Measurements from ENCODE around the gene UTP11.

Gene UTP11

DNA sequence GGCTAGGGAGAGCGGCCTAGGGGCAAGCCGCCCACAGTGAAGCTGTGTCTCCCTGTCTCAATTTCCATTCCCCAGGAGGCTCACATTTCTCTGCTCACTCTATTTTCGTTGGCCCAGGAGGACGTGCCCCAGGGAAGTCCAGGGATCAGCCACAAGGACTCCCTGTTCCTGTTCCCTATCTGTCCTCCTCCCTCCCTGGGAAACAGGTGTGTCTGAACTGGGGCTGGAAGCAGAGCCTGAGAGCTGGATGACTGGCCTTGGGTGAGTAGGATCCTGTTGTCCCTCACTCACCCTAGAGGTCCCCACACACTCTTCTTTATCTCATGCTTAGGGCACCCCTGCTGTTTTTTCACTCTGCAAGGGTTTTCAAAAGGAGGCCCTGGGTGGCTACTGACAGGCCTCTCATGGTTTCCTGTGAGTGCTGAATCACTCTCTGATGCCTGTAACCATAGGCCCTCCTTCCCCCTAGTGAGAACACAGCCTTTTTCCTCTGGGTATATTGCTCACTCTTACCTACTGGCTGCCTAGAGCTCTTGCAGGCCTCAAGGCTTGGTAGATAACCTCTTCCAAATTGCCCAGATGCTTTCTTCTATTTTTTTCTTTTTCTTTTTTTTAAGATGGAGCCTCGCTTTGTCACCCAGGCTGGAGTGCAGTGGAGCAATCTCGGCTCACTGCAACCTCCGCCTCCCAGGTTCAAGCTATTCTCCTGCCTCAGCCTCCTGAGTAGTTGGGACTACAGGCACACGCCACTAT is 3.3 kb upstream of the UTP11 start:
- H3K27ac ChIP-seq (ENCODE audit: low read depth, low read length), result peak overlapping the region; percentile 45
- H3K79me1 ChIP-seq (ENCODE audit: low read length), result peaks cover 22% of the 10 kb centered on the region
- H2AFZ ChIP-seq (ENCODE audit: insufficient read depth, low read length, poor library complexity), result no peak overlapping the region
- no peak overlapping the region for H3K18ac ChIP-seq (ENCODE audit: low read length)
- H3K4me2 ChIP-seq (ENCODE audit: low read length), result no peak overlapping the region
- H3K23ac ChIP-seq (ENCODE audit: low read length), result no peak overlapping the region
- peak overlapping the region; percentile 24 for H3K14ac ChIP-seq (ENCODE audit: low read length)
- no peak overlapping the region for H2BK120ac ChIP-seq (ENCODE audit: insufficient read depth, low read length, poor library complexity)
- H3K4ac ChIP-seq (ENCODE audit: low read depth, low read length), result no peak overlapping the region
- H3K4me1 ChIP-seq (ENCODE audit: control insufficient read depth in 1 of 2, insufficient read depth in 2 of 2, low read length in 2 of 2), result peaks cover 7 to 19% of the 10 kb centered on the region in 2 experiments
- no peaks in the 10 kb centered on the region for H3K9me3 ChIP-seq (ENCODE audit: insufficient read depth, low read depth, low read length)
- H2BK12ac ChIP-seq (ENCODE audit: low read length), result peak overlapping the region; percentile 46
- H4K12ac ChIP-seq (ENCODE audit: low read depth, low read length), result peak overlapping the region; percentile 23
- no peaks in the 10 kb centered on the region for H3K36me3 ChIP-seq (ENCODE audit: control insufficient read depth in 1 of 2, insufficient read depth in 2 of 2, low read length in 2 of 2)
- H3K27me3 ChIP-seq (ENCODE audit: insufficient read depth, low read length), result no peaks in the 10 kb centered on the region
- H2BK5ac ChIP-seq (ENCODE audit: low read depth, low read length, poor library complexity), result peak overlapping the region; percentile 1
- H3K4me3 ChIP-seq (ENCODE audit: low read depth, low read length), result no peak overlapping the region
- peak overlapping the region; percentile 45 for H4K91ac ChIP-seq (ENCODE audit: low read depth, low read length)
- H2AK5ac ChIP-seq (ENCODE audit: low read length), result no peak overlapping the region
- peak overlapping the region; percentile 26 for H4K8ac ChIP-seq (ENCODE audit: low read depth, low read length)
- DNase-seq, result no peak
- peaks cover 16% of the 10 kb centered on the region for H3K79me2 ChIP-seq (ENCODE audit: control insufficient read depth, insufficient read depth, low read length, poor library complexity)
- no peak overlapping the region for H3K9ac ChIP-seq (ENCODE audit: low read length)
- no CpG with 5 or more reads among the region's 8 CpGs for WGBS (ENCODE audit: extremely low coverage, insufficient coverage, insufficient read length)

DNA sequence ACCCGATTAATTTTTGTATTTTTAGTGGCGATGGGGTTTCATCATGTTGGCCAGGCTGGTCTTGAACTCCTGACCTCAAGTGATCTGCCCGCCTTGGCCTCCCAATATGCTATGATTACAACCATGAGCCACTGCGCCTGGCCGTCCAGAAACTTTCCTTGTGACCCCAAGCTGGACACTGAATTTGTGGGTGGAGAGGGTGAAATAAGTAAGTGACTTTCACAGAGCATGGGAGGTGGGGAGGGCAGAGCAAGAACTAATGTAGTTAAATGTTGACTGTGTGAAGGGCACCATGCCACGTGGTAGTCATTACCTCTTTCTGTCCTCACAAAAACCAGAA is 2.7 kb upstream of the UTP11 start:
- no CpG with 5 or more reads among the region's 6 CpGs for WGBS (ENCODE audit: extremely low coverage, insufficient coverage, insufficient read length)
- Histone ChIP-seq H3K36me3 (ENCODE audit: control insufficient read depth in 1 of 2, insufficient read depth in 2 of 2, low read length in 2 of 2) (no peaks in the 10 kb centered on the region), H2BK120ac (ENCODE audit: insufficient read depth, low read length, poor library complexity) (no peak overlapping the region), H3K4me2 (ENCODE audit: low read length) (no peak overlapping the region), H3K9me3 (ENCODE audit: insufficient read depth, low read depth, low read length) (no peaks in the 10 kb centered on the region), H2BK12ac (ENCODE audit: low read length) (peak overlapping the region; percentile 61), H3K27ac (ENCODE audit: low read depth, low read length) (no peak overlapping the region), H3K4ac (ENCODE audit: low read depth, low read length) (no peak overlapping the region), H3K27me3 (ENCODE audit: insufficient read depth, low read length) (no peaks in the 10 kb centered on the region), H2AFZ (ENCODE audit: insufficient read depth, low read length, poor library complexity) (no peak overlapping the region), H2BK5ac (ENCODE audit: low read depth, low read length, poor library complexity) (no peak overlapping the region), H4K8ac (ENCODE audit: low read depth, low read length) (no peak overlapping the region), H2AK5ac (ENCODE audit: low read length) (no peak overlapping the region), H4K12ac (ENCODE audit: low read depth, low read length) (no peak overlapping the region), H3K14ac (ENCODE audit: low read length) (no peak overlapping the region), H3K79me1 (ENCODE audit: low read length) (peaks cover 17% of the 10 kb centered on the region), H3K9ac (ENCODE audit: low read length) (no peak overlapping the region), H3K23ac (ENCODE audit: low read length) (no peak overlapping the region), H3K79me2 (ENCODE audit: control insufficient read depth, insufficient read depth, low read length, poor library complexity) (peaks cover 11% of the 10 kb centered on the region), H3K4me3 (ENCODE audit: low read depth, low read length) (no peak overlapping the region), H3K18ac (ENCODE audit: low read length) (no peak overlapping the region), H4K91ac (ENCODE audit: low read depth, low read length) (no peak overlapping the region), H3K4me1 (ENCODE audit: control insufficient read depth in 1 of 2, insufficient read depth in 2 of 2, low read length in 2 of 2) (peaks cover 7 to 17% of the 10 kb centered on the region in 2 experiments)
- no peak for DNase-seq

- H3K9me3 ChIP-seq (ENCODE audit: insufficient read depth, low read depth, low read length), result no peaks in the 10 kb centered on the region
- peak overlapping the region; percentile 61 for H3K4me2 ChIP-seq (ENCODE audit: low read length)
- H2BK12ac ChIP-seq (ENCODE audit: low read length), result no peak overlapping the region
- no peak overlapping the region for H2AFZ ChIP-seq (ENCODE audit: insufficient read depth, low read length, poor library complexity)
- no peaks in the 10 kb centered on the region for H3K27me3 ChIP-seq (ENCODE audit: insufficient read depth, low read length)
- peak overlapping the region; percentile 45 for H2BK120ac ChIP-seq (ENCODE audit: insufficient read depth, low read length, poor library complexity)
- H3K18ac ChIP-seq (ENCODE audit: low read length), result no peak overlapping the region
- no peak for DNase-seq
- H3K79me2 ChIP-seq (ENCODE audit: control insufficient read depth, insufficient read depth, low read length, poor library complexity), result peaks cover 7% of the 10 kb centered on the region
- peak overlapping the region; percentile 96 for H3K9ac ChIP-seq (ENCODE audit: low read length)
- H3K23ac ChIP-seq (ENCODE audit: low read length), result no peak overlapping the region
- H3K14ac ChIP-seq (ENCODE audit: low read length), result peak overlapping the region; percentile 78
- WGBS (ENCODE audit: extremely low coverage, insufficient coverage, insufficient read length), result no CpG with 5 or more reads among the region's 4 CpGs
- peak overlapping the region; percentile 89 for H4K12ac ChIP-seq (ENCODE audit: low read depth, low read length)
- H3K27ac ChIP-seq (ENCODE audit: low read depth, low read length), result peak overlapping the region; percentile 89
- peak overlapping the region; percentile 55 for H2BK5ac ChIP-seq (ENCODE audit: low read depth, low read length, poor library complexity)
- H3K4me3 ChIP-seq (ENCODE audit: low read depth, low read length), result peak overlapping the region; percentile 89
- H3K4me1 ChIP-seq (ENCODE audit: control insufficient read depth in 1 of 2, insufficient read depth in 2 of 2, low read length in 2 of 2), result peaks cover 3 to 12% of the 10 kb centered on the region in 2 experiments
- no peak overlapping the region for H2AK5ac ChIP-seq (ENCODE audit: low read length)
- H4K8ac ChIP-seq (ENCODE audit: low read depth, low read length), result peak overlapping the region; percentile 76
- H3K36me3 ChIP-seq (ENCODE audit: control insufficient read depth in 1 of 2, insufficient read depth in 2 of 2, low read length in 2 of 2), result peaks cover 8 to 18% of the 10 kb centered on the region in 2 experiments
- peaks cover 10% of the 10 kb centered on the region for H3K79me1 ChIP-seq (ENCODE audit: low read length)
- H3K4ac ChIP-seq (ENCODE audit: low read depth, low read length), result peak overlapping the region; percentile 28
- H4K91ac ChIP-seq (ENCODE audit: low read depth, low read length), result peak overlapping the region; percentile 69
Observed at GRCh38 chr1:38013227-38013622, 691 bp downstream of the UTP11 start.

DNA sequence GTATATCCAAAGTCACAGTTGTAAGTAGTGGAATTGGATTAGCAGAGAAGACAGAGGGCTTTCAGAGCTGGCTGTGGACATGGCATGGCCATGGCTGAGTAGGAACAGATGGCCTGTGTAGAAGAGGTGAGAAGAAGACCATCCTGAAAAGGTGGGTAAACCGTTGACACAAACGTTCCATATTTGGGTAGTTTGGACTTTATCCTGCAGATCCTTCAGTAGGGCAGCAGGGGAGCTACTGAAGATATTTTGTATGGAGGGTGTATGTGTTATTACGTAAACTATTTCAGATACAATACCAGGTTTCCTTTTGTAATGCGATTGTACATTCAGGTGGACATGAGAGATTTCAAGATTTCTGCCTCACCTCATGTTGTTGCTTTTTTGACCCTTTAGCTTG is 1.6 kb downstream of the UTP11 start:
- H3K36me3 ChIP-seq (ENCODE audit: control insufficient read depth in 1 of 2, insufficient read depth in 2 of 2, low read length in 2 of 2), result peaks cover 10 to 22% of the 10 kb centered on the region in 2 experiments
- no peak overlapping the region for H2AFZ ChIP-seq (ENCODE audit: insufficient read depth, low read length, poor library complexity)

More for the DNA sequence above, 1.6 kb downstream of the UTP11 start:
- Histone ChIP-seq H2BK5ac (ENCODE audit: low read depth, low read length, poor library complexity) (no peak overlapping the region), H3K27ac (ENCODE audit: low read depth, low read length) (no peak overlapping the region), H4K12ac (ENCODE audit: low read depth, low read length) (no peak overlapping the region), H3K9me3 (ENCODE audit: insufficient read depth, low read depth, low read length) (no peaks in the 10 kb centered on the region), H3K9ac (ENCODE audit: low read length) (no peak overlapping the region), H4K8ac (ENCODE audit: low read depth, low read length) (no peak overlapping the region), H2BK12ac (ENCODE audit: low read length) (no peak overlapping the region), H3K4me1 (ENCODE audit: control insufficient read depth in 1 of 2, insufficient read depth in 2 of 2, low read length in 2 of 2) (peaks cover 3 to 10% of the 10 kb centered on the region in 2 experiments), H3K23ac (ENCODE audit: low read length) (no peak overlapping the region), H3K79me1 (ENCODE audit: low read length) (peaks cover 8% of the 10 kb centered on the region), H3K4me2 (ENCODE audit: low read length) (no peak overlapping the region), H3K14ac (ENCODE audit: low read length) (no peak overlapping the region), H4K91ac (ENCODE audit: low read depth, low read length) (no peak overlapping the region), H3K4me3 (ENCODE audit: low read depth, low read length) (no peak overlapping the region), H3K79me2 (ENCODE audit: control insufficient read depth, insufficient read depth, low read length, poor library complexity) (peaks cover 7% of the 10 kb centered on the region), H2BK120ac (ENCODE audit: insufficient read depth, low read length, poor library complexity) (no peak overlapping the region), H3K27me3 (ENCODE audit: insufficient read depth, low read length) (no peaks in the 10 kb centered on the region), H3K18ac (ENCODE audit: low read length) (no peak overlapping the region), H2AK5ac (ENCODE audit: low read length) (no peak overlapping the region), H3K4ac (ENCODE audit: low read depth, low read length) (peak overlapping the region; percentile 88)
- no CpG with 5 or more reads among the region's 4 CpGs for WGBS (ENCODE audit: extremely low coverage, insufficient coverage, insufficient read length)
- no peak for DNase-seq
